Activated CD4-positive, CD25-positive, alpha-beta regulatory T cell treated with anti-CD3 and anti-CD28 coated beads, Interleukin-2, amount 50 U/mL, for 16 hours (primary cell): ENCODE data around the gene GALNT18.

Experiments used
- DNase-seq: peaks from one replicate; pipeline ENCODE4 v3.0.0-alpha.2; 2020; ENCODE audit warnings: low read depth, low spot score

Gene GALNT18

DNA sequence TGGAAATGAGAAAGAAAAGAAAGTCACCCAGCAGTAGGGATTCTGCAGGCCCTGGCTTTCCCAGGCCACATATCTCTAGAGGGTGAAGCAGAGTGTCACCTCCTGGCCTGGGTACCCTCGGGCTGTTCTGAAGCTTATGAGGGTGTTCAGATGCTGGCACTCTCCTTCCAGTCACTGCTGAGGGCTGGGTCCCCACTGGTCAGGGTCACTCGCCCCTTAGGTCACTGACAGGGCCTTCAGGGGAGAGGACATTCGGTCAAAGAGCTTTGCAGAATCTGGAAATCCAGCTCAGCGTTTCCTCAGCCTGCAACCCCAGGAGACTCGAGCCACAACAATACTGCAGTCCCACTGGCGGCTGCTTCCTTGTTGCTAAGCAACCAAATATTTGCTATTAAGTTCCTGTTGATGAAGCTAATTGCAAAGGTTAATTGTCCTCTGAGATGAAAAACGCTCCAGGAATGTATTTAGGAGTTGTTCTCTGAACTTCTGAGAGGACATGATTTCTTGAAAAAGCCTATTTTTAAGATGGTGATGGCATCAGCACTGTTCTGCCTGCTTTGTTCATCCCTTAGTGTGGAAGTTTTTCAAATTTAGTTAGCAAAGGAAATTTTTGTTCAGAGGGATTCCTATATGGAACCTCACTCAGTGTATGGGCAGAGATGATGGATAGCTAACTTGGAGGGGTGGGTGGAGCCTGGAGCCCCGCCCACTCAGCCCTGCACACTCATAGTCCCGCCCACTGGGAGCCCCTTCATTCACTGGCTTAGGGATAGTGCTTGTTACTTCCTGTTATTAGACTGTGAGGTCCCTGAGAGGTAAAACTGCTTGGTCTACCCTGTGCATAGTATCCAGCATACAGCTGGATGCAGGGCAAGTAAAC, 378.0 kb downstream of the GALNT18 start:
- no peak for DNase-seq

DNA sequence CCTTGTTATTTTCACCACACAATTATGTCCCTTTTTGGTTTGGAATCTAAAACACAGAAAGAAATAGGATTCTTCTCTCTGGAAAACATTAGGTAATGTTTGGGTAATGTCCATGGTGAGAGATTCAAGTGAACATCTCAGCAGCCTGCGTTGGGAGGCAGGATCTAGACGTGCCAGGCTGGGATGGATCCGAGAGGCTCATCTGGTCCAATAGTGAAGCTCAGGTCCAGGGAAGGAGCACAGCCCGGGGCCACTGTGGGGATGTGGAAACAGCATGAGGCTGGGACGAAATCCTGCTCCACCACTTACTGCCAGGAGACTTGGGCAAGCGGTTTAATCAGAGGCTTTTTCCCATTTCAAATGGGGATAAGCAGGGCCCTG, 378.6 kb downstream of the GALNT18 start:
- DNase-seq = no peak

DNA sequence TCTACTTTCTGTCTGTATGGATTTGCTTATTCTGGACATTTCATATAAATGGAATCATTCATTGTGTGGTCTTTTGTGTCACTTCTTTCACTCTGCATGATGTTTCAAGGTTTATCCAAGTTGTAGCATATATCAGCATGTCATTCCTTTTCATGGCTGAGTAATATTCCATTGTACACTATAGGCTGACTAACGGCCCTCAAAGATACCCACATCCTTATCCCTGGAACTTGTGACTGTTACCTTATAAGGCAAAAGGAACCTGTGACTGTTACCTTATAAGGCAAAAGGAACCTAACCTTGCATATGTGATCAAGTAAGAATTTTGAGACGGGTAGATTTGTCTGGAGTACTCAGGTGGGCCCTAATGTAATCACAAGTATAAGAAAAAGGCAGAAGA, 380.5 kb downstream of the GALNT18 start:
- DNase-seq = no peak

DNA sequence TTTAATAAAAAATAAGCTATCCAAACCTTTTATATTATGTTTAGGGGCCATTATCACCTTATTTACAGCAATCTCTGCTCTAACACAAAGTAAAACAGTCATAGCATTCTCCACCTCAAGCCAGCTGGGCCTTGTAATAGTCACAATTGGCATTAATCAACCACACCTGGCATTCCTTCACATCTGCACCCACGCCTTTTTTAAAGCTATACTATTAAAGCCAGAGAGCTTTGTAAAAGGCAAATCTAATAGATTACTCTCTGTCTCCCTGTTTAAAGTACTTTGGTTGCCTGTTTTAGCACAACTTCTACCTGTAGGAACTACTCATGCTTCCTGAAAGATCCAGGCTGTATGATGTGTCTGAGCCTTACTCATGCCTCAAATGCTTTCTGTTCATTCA, 381.8 kb downstream of the GALNT18 start:
- DNase-seq = no peak

DNA sequence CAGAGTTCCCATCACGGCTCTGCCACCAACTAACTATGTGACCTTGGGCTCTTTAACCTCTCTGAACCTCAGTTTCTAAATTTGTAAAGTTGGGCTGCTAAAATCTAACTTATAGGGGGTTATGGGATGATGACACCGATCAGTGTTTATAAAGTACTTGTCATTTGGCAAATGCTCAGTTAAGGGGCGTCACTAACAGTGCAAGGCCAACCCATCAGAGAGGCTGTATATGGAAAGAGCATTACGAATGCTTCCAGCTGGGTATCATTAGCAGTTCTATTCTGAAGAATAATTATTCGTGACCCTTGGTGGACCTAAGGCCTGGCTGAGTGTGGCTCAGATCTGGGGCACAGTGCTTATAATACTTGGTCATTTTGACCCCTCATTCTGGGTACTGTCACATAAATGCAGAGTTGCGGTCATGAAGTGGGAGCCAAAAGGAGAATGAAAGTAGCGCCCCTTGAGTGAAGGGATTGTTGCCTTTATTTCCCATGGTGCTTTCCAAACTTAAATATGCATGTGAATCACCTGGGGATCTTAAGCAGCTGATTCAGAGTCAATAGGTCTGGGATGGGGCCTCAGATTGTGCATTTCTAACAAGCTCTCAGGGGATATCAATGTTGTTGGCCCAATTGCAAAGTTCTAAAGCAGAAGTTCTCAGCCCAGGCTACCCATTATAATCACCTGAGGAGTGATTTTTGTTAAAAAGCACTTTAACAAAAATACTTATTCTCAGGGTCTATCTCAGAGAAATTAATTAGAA, 384.6 kb downstream of the GALNT18 start:
- no peak for DNase-seq

DNA sequence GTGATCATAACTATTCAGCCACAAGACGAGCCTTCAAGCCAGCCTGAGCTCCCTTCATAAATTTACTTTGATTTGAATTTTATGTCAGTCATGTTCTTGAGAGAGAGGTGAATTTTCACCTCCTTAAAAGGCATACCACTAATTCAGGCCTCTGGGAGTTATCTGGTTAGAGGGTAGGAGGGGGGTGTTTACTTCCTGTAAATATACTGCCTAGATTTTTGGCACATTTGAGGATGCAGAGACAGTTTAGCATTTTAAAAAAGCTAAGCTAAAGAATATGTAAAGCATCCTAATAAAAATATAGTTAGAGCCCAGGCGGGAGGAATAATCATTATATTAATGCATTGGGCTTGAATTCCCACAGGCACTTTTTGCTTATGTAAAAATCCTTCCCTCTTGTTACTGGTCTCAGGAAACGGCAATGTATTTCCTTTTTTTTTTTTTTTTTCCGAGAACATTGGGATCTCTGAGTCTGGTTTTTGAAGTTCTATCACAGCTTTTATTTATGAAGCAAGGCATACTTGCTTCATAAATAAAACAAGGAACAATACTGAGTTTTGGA, 385.2 kb downstream of the GALNT18 start:
- DNase-seq = no peak

DNA sequence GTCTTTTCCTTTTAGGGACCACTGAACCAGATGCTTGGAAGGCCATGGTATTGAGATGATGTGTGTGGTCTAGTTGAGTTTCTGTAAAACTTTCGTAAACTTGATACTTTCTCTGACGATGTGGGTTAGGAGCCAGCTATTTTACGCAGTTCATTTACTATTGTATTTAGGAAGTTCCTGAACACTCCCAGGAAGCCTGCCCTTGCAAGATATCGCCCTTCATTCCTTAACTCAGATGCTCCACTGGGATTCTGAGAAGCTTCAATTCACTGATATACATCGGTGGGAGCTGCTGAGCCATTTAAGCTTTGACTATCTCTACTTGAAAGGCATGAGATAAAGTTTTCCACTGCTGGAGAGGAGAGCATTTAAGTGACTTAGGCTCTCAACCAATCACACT, 390.0 kb downstream of the GALNT18 start:
- DNase-seq = no peak

DNA sequence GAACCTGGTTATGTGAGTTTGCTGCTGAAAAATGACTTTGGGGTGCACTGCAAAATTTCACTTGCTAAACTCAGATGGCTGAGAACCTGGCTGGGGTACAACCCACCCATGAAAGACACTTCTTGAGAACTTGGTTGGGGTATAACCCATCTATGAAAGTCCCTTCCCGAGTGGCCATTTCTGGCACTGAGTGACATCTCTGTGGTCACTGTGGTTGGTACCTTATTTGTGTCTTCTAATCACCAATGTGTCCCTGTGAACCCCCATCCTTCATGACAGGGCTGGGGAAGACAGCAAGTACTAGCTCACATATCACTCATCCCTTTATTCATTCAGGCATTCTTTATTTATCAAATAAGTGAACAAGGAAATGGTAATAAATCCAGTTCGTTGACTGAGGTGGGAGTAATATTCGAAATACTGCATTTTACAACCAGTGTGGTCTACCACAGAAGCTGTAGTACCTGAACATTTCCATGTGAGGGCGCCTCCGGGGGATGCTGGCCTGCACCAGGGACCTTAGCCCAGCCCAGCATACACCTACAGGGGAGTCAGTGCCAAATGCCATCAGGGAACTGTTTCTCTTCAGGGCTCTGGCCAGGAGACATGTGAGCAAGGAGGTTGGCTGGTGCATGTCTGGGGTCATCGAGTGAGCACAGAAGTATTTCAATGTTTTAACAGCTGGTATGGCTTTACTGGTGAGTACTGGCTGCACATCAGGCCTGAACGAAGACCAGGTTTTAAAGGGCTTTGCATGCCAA, 390.8 kb downstream of the GALNT18 start:
- DNase-seq = no peak

DNA sequence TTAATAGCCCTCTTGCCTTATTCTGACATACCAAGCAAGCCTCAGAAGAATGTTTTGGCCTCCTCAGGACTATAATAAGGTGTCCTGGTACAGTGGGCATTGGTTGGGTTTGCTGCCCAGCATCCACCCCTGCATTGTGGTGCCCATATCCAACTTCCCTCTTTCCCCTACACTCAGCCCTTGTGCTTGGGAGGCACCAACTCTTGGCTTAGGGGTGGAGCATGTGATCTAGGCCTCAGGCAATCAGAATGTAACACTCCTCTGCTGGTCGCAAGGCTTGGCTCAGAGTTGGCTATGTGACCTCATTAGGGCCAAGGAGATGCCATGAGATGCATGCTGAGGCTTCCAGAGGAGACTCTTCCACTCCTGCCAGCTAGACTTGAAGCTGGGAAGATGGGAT, 391.7 kb downstream of the GALNT18 start:
- DNase-seq = no peak

DNA sequence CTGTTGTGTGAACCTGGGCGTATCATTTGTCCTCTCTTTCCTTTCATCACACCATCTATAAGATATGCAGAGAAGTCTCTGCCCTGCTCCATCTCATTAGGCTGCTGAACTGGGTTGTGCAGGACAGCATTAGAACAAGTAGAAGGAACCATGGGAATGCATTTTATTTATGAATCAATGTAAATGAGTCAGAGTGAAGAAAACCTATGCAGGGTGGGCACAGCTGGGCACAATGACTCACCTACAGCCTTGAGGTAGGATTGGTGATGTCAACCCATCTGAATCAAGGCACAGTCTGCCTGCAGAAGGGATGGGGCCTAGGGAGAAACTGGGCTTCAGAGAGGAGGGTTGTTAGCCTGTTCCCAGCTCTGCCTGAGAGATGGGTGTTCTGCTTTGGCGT, 392.2 kb downstream of the GALNT18 start:
- no peak for DNase-seq

DNA sequence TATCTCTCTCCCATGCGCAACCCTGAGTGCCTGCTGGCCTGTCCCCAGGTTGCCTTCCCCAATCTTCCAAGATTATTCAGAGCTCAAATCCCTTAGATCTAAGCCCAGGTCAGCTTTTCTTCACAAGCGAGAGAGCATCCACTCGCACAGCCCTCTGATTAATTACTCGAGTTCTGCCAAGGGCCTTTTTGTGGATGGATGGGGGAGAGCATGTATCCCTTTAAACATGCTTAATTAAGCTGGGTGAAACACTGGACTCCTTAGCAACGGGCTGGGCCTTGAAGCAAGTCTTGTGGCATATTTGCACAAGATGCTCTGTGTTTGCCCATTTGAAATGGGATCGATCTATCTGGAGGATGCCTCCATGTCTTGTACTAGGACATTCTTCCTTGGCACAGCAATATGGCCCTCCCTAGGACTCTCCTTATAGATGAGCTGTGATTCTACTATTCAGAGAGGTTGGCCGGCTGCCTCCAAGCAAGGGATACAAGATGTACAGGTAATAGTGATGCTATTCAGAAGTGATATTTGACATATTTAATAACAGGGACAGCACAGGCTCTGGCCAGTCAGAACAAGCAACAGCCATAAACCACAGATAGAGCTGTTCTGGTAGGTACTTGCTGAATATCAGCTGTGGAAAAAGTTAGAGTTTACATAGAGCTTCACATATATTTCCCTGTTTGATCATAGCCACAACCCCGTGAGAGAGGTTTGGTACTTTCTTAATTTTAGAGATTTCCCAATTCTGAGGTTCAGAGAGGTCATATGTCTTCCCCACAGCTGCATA, 394.3 kb downstream of the GALNT18 start:
- no peak for DNase-seq
